Astrocyte (in vitro differentiated cells and primary cell): ENCODE data around the gene MRPL4. TPM values are rescaled to one million over a fixed set of nuclear protein-coding genes. Genes with fewer than 3 reads are reported as not detected.
"Not testable (repeated sequence)": the region's sequence is repeated elsewhere in the genome, so short reads cannot be mapped to it uniquely, and the experiment has no call there.

ENCODE experiments used
- DNase-seq: peaks from one replicate; pipeline ENCODE4 v3.0.0-alpha.2; 2010; ENCODE audit warnings: low read depth
- FAIRE-seq: peaks from 2 replicates; lab custom pipeline; 2011; peaks lifted over from hg19 to GRCh38; lab: Jason Lieb, UNC
- H2AFZ ChIP-seq: 2 replicates; pipeline ENCODE4 v1.6.0; 2012; ENCODE audit warnings: low read depth, low read length, inconsistent platforms
- H3K27ac ChIP-seq: 2 replicates; pipeline ENCODE4 v1.5.1; 2011; ENCODE audit warnings: low read depth, low read length, inconsistent platforms
- H3K27me3 ChIP-seq: 2 replicates; pipeline ENCODE4 v1.6.0; 2011; ENCODE audit warnings: low read length, inconsistent platforms; ENCODE audit not compliant: insufficient read depth
- H3K36me3 ChIP-seq: 2 replicates; pipeline ENCODE4 v1.5.1; 2011; ENCODE audit warnings: low read length, inconsistent platforms; ENCODE audit not compliant: insufficient read depth
- H3K4me1 ChIP-seq: 2 replicates; pipeline ENCODE4 v1.5.1; 2011; ENCODE audit warnings: low read length, inconsistent platforms; ENCODE audit not compliant: insufficient read depth
- H3K4me2 ChIP-seq: 2 replicates; pipeline ENCODE4 v1.6.0; 2012; ENCODE audit warnings: low read length, inconsistent platforms
- H3K4me3 ChIP-seq: 2 replicates; pipeline ENCODE4 v1.5.1; 2011; ENCODE audit warnings: low read depth, mild to moderate bottlenecking, low read length, inconsistent platforms; ENCODE audit not compliant: insufficient read depth
- H3K79me2 ChIP-seq: 2 replicates; pipeline ENCODE4 v1.6.0; 2012; ENCODE audit warnings: mild to moderate bottlenecking, low read length, inconsistent platforms; ENCODE audit not compliant: insufficient read depth
- H3K9ac ChIP-seq: 2 replicates; pipeline ENCODE4 v1.6.0; 2012; ENCODE audit warnings: mild to moderate bottlenecking, low read length, inconsistent platforms
- H3K9me3 ChIP-seq: 2 replicates; pipeline ENCODE4 v1.5.1; 2012; ENCODE audit warnings: low read depth, mild to moderate bottlenecking, low read length, inconsistent platforms; ENCODE audit not compliant: insufficient read depth
- H4K20me1 ChIP-seq: 2 replicates; pipeline ENCODE4 v1.6.0; 2012; ENCODE audit warnings: low read length, inconsistent platforms; ENCODE audit not compliant: insufficient read depth
- H3K27ac Mint-ChIP-seq: one replicate; pipeline ENCODE4 v1.8.0; 2021; ENCODE audit warnings: mild to moderate bottlenecking, mixed read lengths; ENCODE audit not compliant: unreplicated experiment
- H3K27me3 Mint-ChIP-seq: one replicate; pipeline ENCODE4 v1.8.0; 2021; ENCODE audit warnings: low read depth, mixed read lengths; ENCODE audit not compliant: unreplicated experiment
- H3K36me3 Mint-ChIP-seq: one replicate; pipeline ENCODE4 v1.8.0; 2021; ENCODE audit warnings: low read depth, mixed read lengths; ENCODE audit not compliant: unreplicated experiment
- H3K4me1 Mint-ChIP-seq: one replicate; pipeline ENCODE4 v1.8.0; 2021; ENCODE audit warnings: low read depth, mixed read lengths; ENCODE audit not compliant: unreplicated experiment
- H3K4me3 Mint-ChIP-seq: one replicate; pipeline ENCODE4 v1.8.0; 2021; ENCODE audit warnings: mild to moderate bottlenecking, moderate library complexity, mixed read lengths; ENCODE audit not compliant: unreplicated experiment
- H3K9me3 Mint-ChIP-seq: one replicate; pipeline ENCODE4 v1.8.0; 2021; ENCODE audit warnings: mild to moderate bottlenecking, mixed read lengths; ENCODE audit not compliant: unreplicated experiment
- EZH2 ChIP-seq: IDR thresholded peaks from 2 replicates; pipeline ENCODE4 v1.6.1; 2012; ENCODE audit warnings: mild to moderate bottlenecking, low read length, inconsistent platforms; ENCODE audit not compliant: insufficient read depth
- total RNA-seq: library from RNA; stranded (reverse); gene quantifications from 2 replicates; pipeline ENCODE4 v1.2.1, GENCODE V29; 2021
- TF ChIP-seq, protein P1 (sequence below): IDR thresholded peaks from 2 replicates; pipeline ENCODE4 v1.5.1; 2011; ENCODE audit warnings: low read depth, mild to moderate bottlenecking, inconsistent platforms, low read length, moderate library complexity; ENCODE audit not compliant: insufficient read depth

MRPL4 gene
- total RNA-seq, 1 donor from 2014 or later, result 60.3 TPM

DNA sequence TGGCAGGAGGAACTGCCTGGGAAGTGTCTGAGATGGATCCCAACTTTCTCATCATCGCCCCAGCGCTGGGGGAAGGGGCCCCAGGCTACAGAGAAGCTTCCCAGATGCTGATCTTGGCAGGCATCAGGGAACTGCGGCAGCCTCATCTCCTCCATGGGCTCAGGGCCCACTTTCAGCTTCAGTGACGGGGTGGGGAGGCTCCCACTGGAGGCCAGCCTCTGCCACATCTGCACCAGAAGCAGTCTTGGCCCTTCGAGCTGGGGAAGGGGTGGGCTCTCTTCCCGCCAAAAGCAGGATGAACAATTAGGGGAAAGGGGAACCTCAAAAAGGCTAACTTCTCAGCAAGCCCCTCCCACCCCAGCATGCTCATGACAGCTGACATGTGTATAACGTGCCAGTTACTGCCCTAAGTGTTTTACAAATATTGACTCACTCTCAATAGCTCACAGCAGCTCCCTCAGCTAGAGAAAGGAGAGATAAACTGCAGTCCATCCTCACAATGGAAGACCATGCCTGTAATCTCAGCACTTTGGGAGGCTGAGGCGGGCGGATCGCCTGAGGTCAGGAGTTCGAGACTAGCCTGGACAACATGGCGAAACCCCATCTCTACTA is 13.7 kb upstream of the MRPL4 start:
- no peaks in the 10 kb centered on the region for H3K79me2 ChIP-seq
- H3K27ac ChIP-seq, result no peak overlapping the region
- no peaks in the 10 kb centered on the region for H3K9me3 ChIP-seq
- FAIRE-seq (no peak), DNase-seq (no peak)
- Mint-ChIP-seq H3K36me3 (no peaks in the 10 kb centered on the region), H3K4me3 (no peak overlapping the region), H3K27ac (no peak overlapping the region), H3K27me3 (no peaks in the 10 kb centered on the region), H3K4me1 (peaks cover 1% of the 10 kb centered on the region), H3K9me3 (no peaks in the 10 kb centered on the region)
- peaks cover 3% of the 10 kb centered on the region for H3K4me1 ChIP-seq
- no peak for TF ChIP-seq EZH2
- no peak overlapping the region for H3K4me2 ChIP-seq
- H3K36me3 ChIP-seq, result no peaks in the 10 kb centered on the region
- no peak overlapping the region for H3K9ac ChIP-seq
- H3K4me3 ChIP-seq, result no peak overlapping the region
- no peaks in the 10 kb centered on the region for H4K20me1 ChIP-seq
- no peaks in the 10 kb centered on the region for H3K27me3 ChIP-seq
- no peak overlapping the region for H2AFZ ChIP-seq

DNA sequence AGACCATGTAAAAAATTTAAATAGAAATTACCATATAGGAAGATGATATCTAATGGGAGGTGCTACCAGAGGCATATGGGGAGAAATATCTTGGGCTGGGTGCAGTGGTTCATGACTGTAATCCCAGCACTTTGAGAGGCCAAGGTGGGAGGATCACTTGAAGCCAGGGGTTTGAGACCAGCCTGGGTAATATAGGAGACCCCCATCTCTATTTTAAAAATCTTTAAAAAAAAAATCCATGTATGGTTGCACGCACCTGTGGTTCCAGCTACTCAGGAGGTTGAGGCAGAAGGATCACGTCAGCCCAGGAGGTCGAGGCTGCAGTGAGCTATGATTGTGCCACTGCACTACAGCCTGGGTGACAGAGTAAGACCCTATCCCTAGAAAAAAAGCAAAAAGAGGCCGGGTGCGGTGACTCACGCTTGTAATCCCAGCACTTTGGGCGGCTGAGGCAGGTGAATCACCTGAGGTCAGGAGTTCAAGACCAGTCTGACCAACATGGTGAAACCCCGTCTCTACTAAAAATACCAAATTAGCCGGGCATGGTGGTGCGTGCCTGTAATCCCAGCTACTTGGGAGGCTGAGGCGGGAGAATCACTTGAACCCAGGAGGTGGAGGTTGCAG is 10.1 kb upstream of the MRPL4 start:
- not testable (repeated sequence) for FAIRE-seq

DNA sequence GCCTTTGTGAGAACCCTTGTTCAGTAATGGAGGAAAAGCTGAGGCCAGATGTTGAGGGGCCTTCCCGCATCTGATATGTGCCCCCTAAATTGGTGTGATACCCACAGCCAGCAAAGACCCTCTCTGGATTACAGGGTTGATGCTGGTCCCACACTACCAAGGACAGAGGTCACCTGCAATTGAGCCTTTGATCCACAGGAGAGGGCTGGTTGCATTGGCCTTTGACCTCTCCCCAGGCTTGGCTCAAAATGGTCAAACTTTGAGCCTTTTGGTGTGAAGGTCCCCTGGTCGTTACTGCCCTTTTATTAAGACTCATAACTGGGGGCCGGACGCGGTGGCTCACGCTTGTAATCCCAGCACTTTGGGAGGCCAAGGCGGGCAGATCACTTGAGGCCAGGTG is 8.4 kb upstream of the MRPL4 start:
- Mint-ChIP-seq H3K36me3 (no peaks in the 10 kb centered on the region), H3K9me3 (peaks cover 3% of the 10 kb centered on the region), H3K4me1 (peaks cover 2% of the 10 kb centered on the region), H3K4me3 (no peak overlapping the region), H3K27ac (no peak overlapping the region), H3K27me3 (no peaks in the 10 kb centered on the region)
- Histone ChIP-seq H3K27ac (no peak overlapping the region), H3K36me3 (no peaks in the 10 kb centered on the region), H3K4me3 (no peak overlapping the region), H3K9me3 (no peaks in the 10 kb centered on the region), H3K9ac (no peak overlapping the region), H2AFZ (no peak overlapping the region), H3K79me2 (no peaks in the 10 kb centered on the region), H3K4me2 (no peak overlapping the region), H4K20me1 (no peaks in the 10 kb centered on the region), H3K4me1 (no peaks in the 10 kb centered on the region), H3K27me3 (no peaks in the 10 kb centered on the region)
- DNase-seq, result no peak
- no peak for TF ChIP-seq EZH2
- TF ChIP-seq, protein P1, sequence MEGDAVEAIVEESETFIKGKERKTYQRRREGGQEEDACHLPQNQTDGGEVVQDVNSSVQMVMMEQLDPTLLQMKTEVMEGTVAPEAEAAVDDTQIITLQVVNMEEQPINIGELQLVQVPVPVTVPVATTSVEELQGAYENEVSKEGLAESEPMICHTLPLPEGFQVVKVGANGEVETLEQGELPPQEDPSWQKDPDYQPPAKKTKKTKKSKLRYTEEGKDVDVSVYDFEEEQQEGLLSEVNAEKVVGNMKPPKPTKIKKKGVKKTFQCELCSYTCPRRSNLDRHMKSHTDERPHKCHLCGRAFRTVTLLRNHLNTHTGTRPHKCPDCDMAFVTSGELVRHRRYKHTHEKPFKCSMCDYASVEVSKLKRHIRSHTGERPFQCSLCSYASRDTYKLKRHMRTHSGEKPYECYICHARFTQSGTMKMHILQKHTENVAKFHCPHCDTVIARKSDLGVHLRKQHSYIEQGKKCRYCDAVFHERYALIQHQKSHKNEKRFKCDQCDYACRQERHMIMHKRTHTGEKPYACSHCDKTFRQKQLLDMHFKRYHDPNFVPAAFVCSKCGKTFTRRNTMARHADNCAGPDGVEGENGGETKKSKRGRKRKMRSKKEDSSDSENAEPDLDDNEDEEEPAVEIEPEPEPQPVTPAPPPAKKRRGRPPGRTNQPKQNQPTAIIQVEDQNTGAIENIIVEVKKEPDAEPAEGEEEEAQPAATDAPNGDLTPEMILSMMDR, result no peak
- FAIRE-seq, result no peak

More for the DNA sequence above, 10.1 kb upstream of the MRPL4 start:
- H3K9me3 Mint-ChIP-seq, H3K4me1 ChIP-seq, H3K27ac Mint-ChIP-seq, H3K4me2 ChIP-seq, H3K27me3 Mint-ChIP-seq, H4K20me1 ChIP-seq, H3K79me2 ChIP-seq, H3K4me1 Mint-ChIP-seq, H3K4me3 Mint-ChIP-seq, H3K36me3 ChIP-seq, H3K36me3 Mint-ChIP-seq, DNase-seq, H2AFZ ChIP-seq, H3K27me3 ChIP-seq, H3K4me3 ChIP-seq, H3K9ac ChIP-seq, H3K27ac ChIP-seq, H3K9me3 ChIP-seq: not testable (repeated sequence)
